Stimulated activated CD8-positive, alpha-beta memory T cell treated with anti-CD3 and anti-CD28 coated beads, Interleukin-12 subunit alpha, Interleukin-12 subunit beta, amount 100 ng/mL, for 4 hours (primary cell): ENCODE results near the gene SLC5A10.

Source experiments
- DNase-seq: peaks from one replicate; pipeline ENCODE4 v3.0.0-alpha.2; 2020; ENCODE audit warnings: low read depth

Gene SLC5A10

DNA sequence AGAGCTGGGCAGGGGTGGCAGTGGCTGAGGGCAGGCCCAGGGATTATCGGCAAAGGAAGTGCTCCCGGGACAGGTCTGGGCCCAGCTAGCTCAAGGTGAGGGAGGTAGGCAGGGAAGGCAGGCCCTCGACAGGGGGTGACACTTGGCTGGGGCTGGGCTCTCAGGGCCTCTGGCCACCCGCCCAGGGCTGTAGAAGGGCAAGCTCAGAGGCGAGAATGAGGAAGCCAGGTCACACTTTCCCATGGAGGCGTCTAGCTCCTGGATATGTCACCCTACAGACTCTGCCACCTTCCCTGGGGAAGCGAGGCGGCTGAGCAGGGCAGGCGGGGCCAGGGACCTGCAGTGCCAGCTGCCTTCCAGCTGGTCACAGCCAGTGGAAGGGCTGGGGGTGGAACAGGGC lies 33.5 kb downstream of the SLC5A10 start:
- no peak for DNase-seq

DNA sequence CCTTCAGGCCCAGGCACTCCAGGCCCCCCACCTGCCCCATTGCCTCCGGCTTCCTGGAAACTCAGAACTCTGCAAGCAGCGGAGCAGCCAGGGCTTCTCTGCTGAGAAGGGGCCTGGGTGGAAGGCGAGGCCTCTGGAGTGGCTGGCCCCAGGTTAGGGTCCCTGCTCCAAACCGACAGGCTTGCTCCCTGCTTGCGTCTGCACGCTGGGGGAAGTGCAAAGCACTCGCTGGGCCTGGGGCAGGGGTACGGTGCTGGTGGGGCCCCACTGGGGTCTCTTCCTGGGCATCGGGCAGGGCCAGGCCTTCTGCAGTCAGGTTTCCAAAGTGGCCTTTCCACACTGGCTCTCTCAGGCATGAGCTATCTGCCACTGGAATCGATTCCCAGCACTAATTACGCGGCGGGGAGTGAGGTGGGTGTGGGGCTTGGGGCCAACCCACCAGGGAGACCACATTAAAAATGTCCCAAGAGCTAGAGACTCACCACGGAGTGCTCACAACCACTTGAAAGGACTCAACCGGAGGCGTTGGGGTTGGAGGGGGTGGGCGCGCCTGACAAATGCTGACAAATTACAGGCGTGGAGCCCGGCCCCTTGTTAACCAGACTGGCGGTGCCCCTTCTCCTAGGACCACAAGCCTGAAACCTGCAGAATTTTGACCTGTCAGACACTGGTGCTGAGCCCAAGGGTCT lies 34.7 kb downstream of the SLC5A10 start:
- no peak for DNase-seq

DNA sequence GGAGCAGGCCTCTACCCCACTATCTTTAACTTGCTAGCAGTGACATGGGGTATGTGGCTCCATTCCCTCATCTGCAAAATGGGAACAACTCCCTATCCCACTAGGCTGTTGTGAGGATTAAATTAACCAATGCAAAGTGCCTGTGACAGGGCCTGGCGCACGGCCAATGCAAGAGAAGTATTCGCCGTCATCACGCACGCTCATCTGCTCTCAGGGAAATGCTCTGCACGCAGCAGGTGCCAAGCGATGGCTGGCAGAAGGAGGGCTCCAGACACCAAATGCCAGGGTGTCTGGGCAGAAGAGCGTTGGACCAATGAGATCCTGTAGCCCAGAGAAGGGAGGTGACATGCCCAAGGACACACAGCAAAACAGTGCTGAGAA lies 35.3 kb downstream of the SLC5A10 start:
- DNase-seq, result no peak

GRCh38 chr17:18987862-18988545 lies 36.0 kb downstream of the SLC5A10 start:
- DNase-seq, result no peak

DNA sequence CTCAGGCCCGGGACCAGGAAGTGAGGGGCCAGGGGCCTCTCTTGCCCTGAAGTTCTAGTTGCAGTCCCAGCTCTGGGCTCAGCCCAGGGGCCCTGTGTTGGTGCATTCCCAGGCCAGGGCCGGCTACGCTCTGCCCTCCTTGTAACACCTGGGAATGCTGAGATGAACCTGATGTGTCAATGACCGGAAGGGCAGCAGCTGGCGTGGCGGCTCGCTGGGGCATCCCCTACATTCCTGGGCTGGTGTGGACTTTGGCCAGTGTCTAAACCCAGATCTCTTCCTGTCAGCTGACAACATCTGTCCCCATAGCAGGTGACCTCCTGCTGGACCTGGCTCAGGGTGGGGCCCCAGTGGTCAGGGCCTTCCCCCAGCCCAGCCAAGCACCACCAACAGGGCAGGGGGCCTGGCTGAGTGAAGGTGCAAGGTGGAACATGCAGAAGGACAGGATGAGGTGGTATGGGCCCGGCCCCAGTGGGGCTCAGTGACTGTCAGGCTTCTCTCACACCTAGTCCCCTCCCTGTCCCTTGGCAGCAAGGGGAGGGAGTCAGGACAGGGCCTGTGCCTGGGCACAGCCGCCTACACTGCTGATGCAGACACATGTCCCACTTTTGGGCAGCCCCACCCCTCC lies 36.7 kb downstream of the SLC5A10 start:
- DNase-seq, result no peak

DNA sequence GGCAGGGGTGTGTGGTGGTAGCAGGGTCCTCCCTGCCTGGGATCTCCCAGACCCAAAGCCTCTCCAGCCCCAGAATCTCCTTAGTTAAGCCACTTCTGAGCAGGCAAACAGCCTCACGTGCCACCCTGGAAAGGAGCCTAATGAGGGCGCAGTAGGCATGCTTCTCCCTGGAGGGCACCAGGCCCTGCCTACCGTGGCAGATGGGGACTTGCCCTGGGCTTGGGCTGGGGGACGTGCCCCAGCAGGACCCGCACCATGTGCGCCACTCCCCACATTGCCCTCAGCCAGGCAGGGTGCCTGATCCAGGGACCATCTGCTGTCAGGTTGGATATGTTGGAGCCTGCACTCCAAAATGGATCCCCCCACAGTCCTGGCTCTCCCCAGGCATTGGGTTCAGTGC lies 38.4 kb downstream of the SLC5A10 start:
- no peak for DNase-seq

GRCh38 chr17:18991531-18992315 lies 39.8 kb downstream of the SLC5A10 start:
- no peak for DNase-seq

DNA sequence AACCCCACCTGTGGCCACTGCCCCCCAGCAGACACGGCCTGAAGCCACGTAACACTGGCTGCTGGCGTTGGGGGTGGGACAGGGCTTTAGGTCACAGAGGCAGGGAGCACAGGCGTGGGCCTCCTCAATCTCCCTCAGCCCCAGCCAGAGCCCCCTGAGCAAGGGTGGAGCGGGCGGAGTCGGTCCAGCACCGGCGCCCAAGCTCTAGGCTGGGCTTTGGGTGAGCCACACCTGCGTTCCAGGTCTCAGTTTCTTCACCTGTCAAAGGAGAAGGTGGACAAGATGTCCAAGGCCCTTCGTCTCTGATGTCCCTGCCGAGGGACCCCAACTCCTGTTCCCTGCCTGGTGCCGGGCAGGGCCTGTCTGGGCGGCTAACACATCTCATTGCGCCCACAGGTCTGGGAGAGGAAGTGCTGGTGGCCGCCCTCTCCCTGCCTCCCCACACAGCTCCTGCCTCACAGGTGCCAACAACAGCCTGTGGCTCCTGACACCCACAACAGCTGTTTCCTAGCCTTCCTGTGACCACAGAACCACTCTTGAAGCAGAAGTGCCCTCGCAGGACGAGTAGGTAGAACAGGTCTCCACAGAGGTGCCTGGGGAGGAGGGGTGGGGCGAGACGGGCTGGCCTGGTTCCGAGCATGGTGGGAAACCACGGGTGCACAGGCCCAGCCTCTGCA lies 40.6 kb downstream of the SLC5A10 start:
- DNase-seq, result peak; percentile 16

GRCh38 chr17:18993905-18994526 lies 42.1 kb downstream of the SLC5A10 start:
- DNase-seq, result no peak

DNA sequence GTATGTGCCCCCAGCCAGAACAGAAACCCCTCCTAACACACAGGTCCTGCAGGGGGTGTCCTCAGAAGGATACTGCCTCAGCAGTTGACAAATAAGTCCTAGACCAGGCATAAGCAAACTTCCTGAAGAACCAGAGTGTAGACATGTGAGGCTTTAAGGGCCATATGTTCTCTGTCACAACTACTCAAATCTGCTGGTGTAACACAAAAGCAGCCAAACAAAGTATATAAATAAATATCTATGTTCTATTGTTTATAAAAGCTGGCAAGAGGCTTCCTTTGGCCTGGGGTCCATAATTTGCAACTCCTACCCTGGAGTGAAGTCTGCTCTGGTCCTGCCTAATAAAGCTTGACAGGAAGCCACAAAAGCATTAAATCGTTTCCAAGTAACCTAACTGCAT lies 42.7 kb downstream of the SLC5A10 start:
- no peak for DNase-seq

DNA sequence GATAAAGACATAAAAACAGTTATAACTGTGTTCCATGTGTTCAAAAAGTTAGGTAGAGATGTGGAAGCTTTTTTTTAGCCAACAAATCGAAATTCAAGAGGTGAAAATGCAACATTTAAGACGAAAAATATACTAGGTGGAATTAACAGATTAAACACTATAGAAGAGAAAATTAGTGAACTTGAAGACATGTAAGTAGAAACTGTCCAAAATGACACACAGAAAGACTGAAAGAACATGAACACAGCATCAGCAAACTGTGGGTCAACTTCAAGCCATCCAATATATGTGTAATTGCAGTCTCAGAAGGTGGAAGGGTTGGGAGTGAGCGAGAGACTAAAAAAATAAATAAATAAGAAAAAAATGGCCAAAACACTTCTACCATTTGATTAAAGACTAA lies 43.3 kb downstream of the SLC5A10 start:
- DNase-seq, result no peak

DNA sequence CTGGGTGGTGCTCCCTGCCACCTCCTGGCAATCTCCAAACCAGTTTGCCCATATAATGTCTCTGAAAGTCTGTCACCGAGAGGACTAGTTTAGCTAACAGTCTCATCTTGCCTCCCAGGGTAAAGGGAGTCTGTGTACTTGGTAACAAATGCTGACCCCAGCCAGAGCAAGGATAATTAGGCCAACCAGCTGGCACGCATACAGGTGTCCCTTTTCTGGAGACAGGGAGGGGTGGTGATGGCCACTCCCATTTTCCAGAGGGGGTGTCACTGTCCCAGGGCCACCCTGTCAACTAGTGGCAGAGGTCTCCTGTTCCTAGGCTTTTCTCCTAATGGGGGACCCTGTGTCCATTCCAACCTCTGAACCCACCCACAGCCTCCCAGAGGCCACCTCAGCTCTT lies 44.5 kb downstream of the SLC5A10 start:
- no peak for DNase-seq

DNA sequence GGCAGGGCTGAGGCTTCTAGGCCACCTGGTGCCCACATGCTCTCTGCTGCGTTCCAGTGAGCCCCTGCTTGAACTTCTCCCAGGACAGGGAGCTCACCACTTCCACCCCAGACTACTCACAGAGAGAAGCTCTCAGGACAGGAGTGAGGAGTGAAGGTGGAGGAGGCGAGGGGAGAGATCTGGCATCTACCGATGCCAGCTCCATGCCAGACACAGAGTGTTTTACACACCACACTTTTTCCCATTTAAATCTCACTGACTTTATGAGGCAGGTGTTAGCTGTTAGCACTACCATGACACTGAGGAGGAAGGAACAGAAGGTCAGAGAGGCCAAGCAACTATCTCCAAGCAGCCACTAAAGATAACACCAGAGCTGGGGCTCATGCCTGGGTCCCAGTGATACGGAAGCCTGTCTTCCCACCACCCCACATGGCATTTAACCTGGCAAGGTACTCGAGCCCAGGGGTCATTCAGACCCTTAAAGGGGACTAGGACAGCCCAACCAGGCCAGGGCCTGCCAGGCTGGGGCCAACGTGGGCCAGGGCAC lies 45.8 kb downstream of the SLC5A10 start:
- DNase-seq, result no peak

DNA sequence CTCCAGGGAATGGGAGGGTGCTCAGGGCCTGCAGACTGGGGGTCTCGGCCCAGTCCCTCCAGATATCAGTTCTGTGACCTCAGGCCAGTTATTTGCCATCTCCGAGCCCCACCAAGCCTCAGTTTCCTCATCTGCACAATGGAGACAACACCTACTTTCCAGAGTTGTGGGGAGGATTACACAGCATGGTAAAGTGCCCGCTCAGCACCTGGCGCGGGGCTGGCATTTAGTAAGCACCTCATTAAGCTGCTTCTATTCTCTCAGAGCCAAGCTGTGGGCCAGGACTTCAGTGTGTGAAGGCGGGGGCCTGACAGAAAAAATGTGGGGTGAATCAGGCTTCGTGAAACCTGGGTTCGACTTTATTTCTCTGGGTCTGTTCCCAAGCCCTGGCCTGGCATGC lies 47.4 kb downstream of the SLC5A10 start:
- no peak for DNase-seq

- no peak for DNase-seq
Observed at GRCh38 chr17:18999911-19000310, 47.9 kb downstream of the SLC5A10 start.

DNA sequence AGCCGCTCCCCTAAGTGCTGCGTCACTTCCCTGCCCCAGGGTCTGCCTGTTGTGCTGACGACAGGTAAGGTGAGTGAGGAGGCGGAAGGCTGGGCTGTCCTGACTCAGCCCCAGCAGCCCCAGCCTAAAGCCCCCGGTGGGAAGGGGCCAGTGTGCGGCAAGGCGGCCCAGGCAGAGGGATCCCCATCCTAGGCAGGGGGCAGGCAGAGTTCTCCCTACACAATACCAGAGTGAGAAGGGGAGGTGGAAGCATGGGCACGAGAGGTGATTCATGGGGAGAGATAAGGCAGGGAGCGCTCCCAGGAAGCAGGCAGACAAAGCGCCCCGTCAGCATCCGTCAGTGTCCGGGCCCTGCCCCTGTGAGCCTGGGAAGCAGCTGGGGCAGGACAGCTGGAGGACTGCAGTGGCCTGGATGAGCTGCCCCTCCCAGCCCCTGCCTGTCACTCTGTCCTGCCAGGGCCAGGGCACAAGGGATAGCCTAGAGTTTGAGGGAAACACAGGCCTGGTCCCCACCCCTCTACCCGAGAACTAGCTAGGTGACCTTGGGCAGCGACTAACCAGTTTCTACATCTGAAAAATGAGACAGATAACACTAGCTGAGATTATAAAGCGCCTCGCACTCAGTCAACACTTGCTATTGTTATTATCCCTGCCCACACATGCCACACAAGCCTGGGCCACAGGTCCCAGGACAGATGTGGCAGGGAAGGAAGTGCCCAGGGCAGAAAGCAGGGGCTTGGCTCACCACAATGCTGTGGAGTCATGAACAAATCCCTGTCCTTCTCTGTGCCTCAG lies 48.8 kb downstream of the SLC5A10 start:
- DNase-seq, result no peak

GRCh38 chr17:19001907-19002590 lies 50.1 kb downstream of the SLC5A10 start:
- DNase-seq, result no peak

- no peak for DNase-seq
Observed at GRCh38 chr17:19002805-19003542, 51.0 kb downstream of the SLC5A10 start.
